Body of pancreas (tissue), 4 donors: ENCODE results near the gene AP3B1. TPM values are rescaled to one million over a fixed set of nuclear protein-coding genes. Genes with fewer than 3 reads are reported as not detected.

Source experiments
- ATAC-seq: fragments of 150-250 bp; one replicate; pipeline ENCODE4 v1.9.1; 2016
- DNase-seq, 4 donors: peaks; one replicate each; pipeline ENCODE4 v3.0.0-alpha.2; 2019
- H3K27ac ChIP-seq, 4 donors: fragments of 200-600 bp; sonication (generic); 1 replicate in 3 of 4; 2 replicates in 1 of 4; pipeline versions ENCODE4 v1.5.1 to v1.6.1; 2016 to 2019; ENCODE audit warnings: mild to moderate bottlenecking in 1 of 4, mixed read lengths in 1 of 4, moderate library complexity in 1 of 4
- H3K27me3 ChIP-seq, 2 donors: fragments of 200-600 bp; sonication (generic); one replicate each; pipeline ENCODE4 v1.6.0; 2016; ENCODE audit warnings: mild to moderate bottlenecking in 1 of 2
- H3K36me3 ChIP-seq, 2 donors: fragments of 200-600 bp; sonication (generic); replicated peaks in 1 of 2; 2 replicates each; pipeline ENCODE4 v1.5.1; 2016; ENCODE audit warnings: low read depth in 2 of 2; ENCODE audit not compliant: insufficient read depth in 1 of 2
- H3K4me1 ChIP-seq: fragments of 200-600 bp; sonication (generic); one replicate; pipeline ENCODE4 v1.6.0; 2016
- H3K4me3 ChIP-seq, 2 donors: fragments of 200-600 bp; sonication (generic); 1 replicate in 1 of 2; 2 replicates in 1 of 2; pipeline ENCODE4 v1.5.1; 2016 to 2019
- H3K9me3 ChIP-seq, 3 donors: fragments of 200-600 bp; sonication (generic); 1 replicate in 2 of 3; 2 replicates in 1 of 3; pipeline ENCODE4 v1.5.1; 2016
- POLR2A ChIP-seq, 3 donors: fragments of 450-650 bp; IDR thresholded peaks; one replicate each; pipeline ENCODE4 v1.6.1; 2016; ENCODE audit warnings: antibody characterized with exemption in 3 of 3, mild to moderate bottlenecking in 2 of 3
- WGBS, 2 donors: methylation state at CpG; one replicate each; pipeline ENCODE4 v1.1.5; 2017; 5-methylcytosine and 5-hydroxymethylcytosine counted together
- intact Hi-C: fragments of 100-400 bp; cut with DNase I; formaldehyde crosslinking; loops from one replicate; pipeline ENCODE4 v1.15.1; 2023
- total RNA-seq, 2 donors: library from RNA; depleted of rRNA; stranded (reverse); fragments of >200 nt; gene quantifications; one replicate each; pipeline ENCODE4 v1.1.0, GENCODE V29; 2016
- TF ChIP-seq, protein P1 (sequence below), 7 experiments: fragments of 450-650 bp in 4 of 7; fragments of 200-600 bp in 3 of 7; sonication (generic) in 3 of 7; IDR thresholded peaks; one replicate each; pipeline ENCODE4 v1.5.1; 2016 to 2019; ENCODE audit warnings: antibody characterized with exemption in 7 of 7

The AP3B1 gene
- total RNA-seq, 2 donors from 2014 or later: 23.6 to 32.3 TPM

DNA sequence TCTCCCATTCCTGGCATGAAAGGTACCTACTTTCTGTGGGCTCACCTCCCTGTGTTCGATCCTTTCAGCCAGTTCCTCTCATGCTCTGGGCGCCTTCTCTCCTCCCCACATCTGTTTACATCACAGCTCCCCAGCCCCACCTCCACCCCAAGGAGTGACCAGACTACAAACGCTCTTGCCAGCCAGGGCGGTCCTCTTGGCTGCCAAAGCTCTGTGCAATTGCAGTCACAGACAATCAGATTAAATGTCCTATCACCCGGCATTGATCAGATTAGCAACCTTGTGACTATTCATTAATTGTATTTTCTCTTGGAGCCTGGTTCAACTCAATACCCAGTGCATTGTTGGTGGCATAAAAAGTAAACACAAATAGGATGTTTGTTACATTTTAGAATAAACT, 307.2 kb downstream of the AP3B1 start:
- Histone ChIP-seq H3K4me3 (no peak overlapping the region), H3K9me3 (no peaks in the 10 kb centered on the region), H3K27me3 (no peaks in the 10 kb centered on the region), H3K36me3 (no peaks in the 10 kb centered on the region), H3K4me1 (no peaks in the 10 kb centered on the region), H3K27ac (no peak overlapping the region)
- no peak for TF ChIP-seq POLR2A (IDR thresholded peaks at IDR 0.05)
- TF ChIP-seq, protein P1, sequence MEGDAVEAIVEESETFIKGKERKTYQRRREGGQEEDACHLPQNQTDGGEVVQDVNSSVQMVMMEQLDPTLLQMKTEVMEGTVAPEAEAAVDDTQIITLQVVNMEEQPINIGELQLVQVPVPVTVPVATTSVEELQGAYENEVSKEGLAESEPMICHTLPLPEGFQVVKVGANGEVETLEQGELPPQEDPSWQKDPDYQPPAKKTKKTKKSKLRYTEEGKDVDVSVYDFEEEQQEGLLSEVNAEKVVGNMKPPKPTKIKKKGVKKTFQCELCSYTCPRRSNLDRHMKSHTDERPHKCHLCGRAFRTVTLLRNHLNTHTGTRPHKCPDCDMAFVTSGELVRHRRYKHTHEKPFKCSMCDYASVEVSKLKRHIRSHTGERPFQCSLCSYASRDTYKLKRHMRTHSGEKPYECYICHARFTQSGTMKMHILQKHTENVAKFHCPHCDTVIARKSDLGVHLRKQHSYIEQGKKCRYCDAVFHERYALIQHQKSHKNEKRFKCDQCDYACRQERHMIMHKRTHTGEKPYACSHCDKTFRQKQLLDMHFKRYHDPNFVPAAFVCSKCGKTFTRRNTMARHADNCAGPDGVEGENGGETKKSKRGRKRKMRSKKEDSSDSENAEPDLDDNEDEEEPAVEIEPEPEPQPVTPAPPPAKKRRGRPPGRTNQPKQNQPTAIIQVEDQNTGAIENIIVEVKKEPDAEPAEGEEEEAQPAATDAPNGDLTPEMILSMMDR (IDR thresholded peaks at IDR 0.05): no peak
- ATAC-seq (no peak), DNase-seq (no peak)
- 49 to 58% methylated on average over 5 of the region's 5 CpGs for WGBS, 2 donors
- intact Hi-C loops: no loop called here

DNA sequence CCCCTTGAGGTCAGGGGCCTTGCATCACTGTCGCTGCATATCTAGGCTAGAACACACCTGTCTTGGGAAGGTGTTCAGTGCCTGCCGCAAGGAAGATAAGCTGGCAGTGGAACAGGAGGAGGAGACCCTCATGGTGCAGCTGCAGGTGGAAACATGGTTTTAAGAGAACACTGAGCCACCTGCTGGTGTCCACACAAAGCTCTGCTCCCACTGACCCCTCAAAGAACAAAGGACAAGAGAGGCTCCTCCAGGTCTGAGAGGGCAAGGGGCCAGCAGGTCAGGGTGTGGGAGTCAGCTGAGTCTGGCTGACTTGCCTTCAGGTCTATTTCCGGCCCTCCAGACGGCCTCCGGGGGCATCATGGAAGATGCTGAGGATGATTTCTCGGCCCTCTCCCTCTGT, 308.2 kb downstream of the AP3B1 start:
- H3K9me3 ChIP-seq: no peaks in the 10 kb centered on the region
- no peaks in the 10 kb centered on the region for H3K4me1 ChIP-seq
- no peaks in the 10 kb centered on the region for H3K27me3 ChIP-seq
- H3K36me3 ChIP-seq: no peaks in the 10 kb centered on the region
- WGBS, 2 donors: 64 to 80% methylated on average over 5 to 6 of the region's 6 CpGs
- ATAC-seq: no peak
- TF ChIP-seq, protein P1 (IDR thresholded peaks at IDR 0.05): no peak
- TF ChIP-seq POLR2A (IDR thresholded peaks at IDR 0.05): no peak
- no peak overlapping the region for H3K27ac ChIP-seq
- intact Hi-C loops: no loop called here
- H3K4me3 ChIP-seq: no peak overlapping the region
- DNase-seq: no peak

DNA sequence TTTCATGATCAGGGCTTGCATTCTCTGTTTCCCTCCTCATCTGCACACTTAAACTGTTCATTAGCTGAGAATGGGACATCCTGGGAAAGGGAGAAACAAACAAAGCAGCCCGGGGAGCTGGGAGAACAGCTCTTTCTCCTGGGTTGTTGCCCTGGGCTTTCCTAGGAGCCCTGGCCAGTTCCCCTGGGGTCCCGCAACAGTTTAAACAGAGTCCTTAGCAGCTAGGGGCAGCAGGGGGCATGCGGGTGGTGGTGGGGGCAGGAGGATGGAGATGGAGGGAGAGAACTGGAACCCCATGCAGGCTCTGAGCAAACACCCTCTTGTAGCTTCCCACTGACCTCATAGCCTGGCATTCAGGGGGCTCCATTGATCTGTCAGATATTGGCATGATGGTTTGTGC, 309.3 kb downstream of the AP3B1 start:
- WGBS, 2 donors: 33 to 42% methylated on average over 3 of the region's 3 CpGs

DNA sequence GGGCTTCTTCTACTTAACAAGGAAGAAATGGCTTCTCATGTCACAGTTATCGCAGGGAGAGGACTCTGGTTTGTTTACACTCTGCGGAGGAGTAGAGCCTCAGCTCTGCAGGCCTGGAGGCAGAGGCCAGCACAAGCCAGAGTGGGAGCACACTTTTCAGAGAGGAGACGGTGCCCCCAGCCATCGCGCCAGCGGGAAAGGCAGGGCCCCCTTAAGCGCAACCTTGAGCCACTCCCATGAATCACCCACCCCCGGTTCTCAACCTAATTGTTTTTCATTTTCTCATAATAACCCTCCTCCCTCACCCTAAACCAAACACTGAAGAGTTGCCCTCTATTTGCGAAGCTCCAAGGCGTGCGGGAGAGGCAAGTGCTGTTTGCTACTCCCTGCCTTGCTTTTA, 309.9 kb downstream of the AP3B1 start:
- no peaks in the 10 kb centered on the region for H3K9me3 ChIP-seq
- intact Hi-C loops: no loop called here
- no peaks in the 10 kb centered on the region for H3K4me1 ChIP-seq
- no peak overlapping the region for H3K27ac ChIP-seq
- no peak overlapping the region for H3K4me3 ChIP-seq
- 45 to 59% methylated on average over 11 of the region's 11 CpGs for WGBS, 2 donors
- no peaks in the 10 kb centered on the region for H3K36me3 ChIP-seq
- no peak for ATAC-seq
- TF ChIP-seq, protein P1 (IDR thresholded peaks at IDR 0.05): no peak
- no peak for TF ChIP-seq POLR2A (IDR thresholded peaks at IDR 0.05)
- H3K27me3 ChIP-seq: no peaks in the 10 kb centered on the region
- DNase-seq: no peak

More for the DNA sequence above, 309.3 kb downstream of the AP3B1 start:
- intact Hi-C loops: no loop called here
- DNase-seq: no peak
- H3K9me3 ChIP-seq: no peaks in the 10 kb centered on the region
- H3K27ac ChIP-seq: no peak overlapping the region
- no peaks in the 10 kb centered on the region for H3K36me3 ChIP-seq
- TF ChIP-seq, protein P1 (IDR thresholded peaks at IDR 0.05): no peak
- TF ChIP-seq POLR2A (IDR thresholded peaks at IDR 0.05): no peak
- H3K4me1 ChIP-seq: no peaks in the 10 kb centered on the region
- no peaks in the 10 kb centered on the region for H3K27me3 ChIP-seq
- H3K4me3 ChIP-seq: no peak overlapping the region
- ATAC-seq: no peak

DNA sequence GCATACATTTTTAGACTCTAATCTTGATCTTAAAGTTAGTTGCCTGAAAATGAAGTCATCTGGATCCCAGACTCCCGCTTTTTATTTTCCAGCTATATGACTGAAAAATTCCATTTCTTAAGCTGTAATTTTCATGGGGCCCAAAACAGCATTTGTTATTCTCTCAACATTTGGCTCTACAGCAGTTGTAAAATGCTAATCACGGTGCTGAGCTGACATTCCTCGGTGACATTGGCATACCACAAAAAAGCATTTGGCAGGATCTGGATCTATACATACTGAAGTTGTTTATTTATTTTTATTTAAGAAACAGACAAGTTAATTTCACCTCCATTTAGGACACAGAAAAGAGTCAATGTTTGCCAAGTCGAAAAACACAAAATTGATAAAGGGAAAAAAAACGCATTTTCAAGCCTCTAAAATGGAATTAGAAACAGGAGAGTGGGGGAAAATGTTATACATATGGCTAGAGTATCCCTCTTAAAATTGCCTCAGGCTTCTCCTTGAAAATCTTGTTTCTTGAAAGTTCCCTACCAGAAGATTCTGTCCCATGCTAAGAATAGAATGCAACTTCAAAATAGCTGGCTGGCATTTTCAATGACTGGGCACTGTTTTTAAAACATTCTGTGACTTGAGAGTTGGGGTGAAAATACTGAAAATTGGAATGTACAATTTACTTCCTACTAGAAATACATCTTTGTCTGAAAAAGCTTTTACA, 310.9 kb downstream of the AP3B1 start:
- no peak for ATAC-seq
- no peaks in the 10 kb centered on the region for H3K36me3 ChIP-seq
- H3K4me1 ChIP-seq: no peaks in the 10 kb centered on the region
- H3K27me3 ChIP-seq: no peaks in the 10 kb centered on the region
- 63 to 74% methylated on average over 5 of the region's 5 CpGs for WGBS, 2 donors
- no peaks in the 10 kb centered on the region for H3K9me3 ChIP-seq
- TF ChIP-seq, protein P1 (IDR thresholded peaks at IDR 0.05): no peak
- TF ChIP-seq POLR2A (IDR thresholded peaks at IDR 0.05): no peak
- no peak overlapping the region for H3K4me3 ChIP-seq
- H3K27ac ChIP-seq: no peak overlapping the region
- intact Hi-C loops: no loop called here
- DNase-seq: no peak
